GM12874 (cell line): ENCODE results near the gene AVPR2.
A peak's percentile ranks its signal among the peaks of the same experiment; 100 is the strongest.

Experiments used
- TF ChIP-seq, protein P1 (sequence below): IDR thresholded peaks from 2 replicates; pipeline ENCODE4 v1.5.1; 2011; ENCODE audit warnings: low read depth, mild to moderate bottlenecking, control low read depth, low read length, moderate library complexity; ENCODE audit not compliant: insufficient read depth

AVPR2 gene

DNA sequence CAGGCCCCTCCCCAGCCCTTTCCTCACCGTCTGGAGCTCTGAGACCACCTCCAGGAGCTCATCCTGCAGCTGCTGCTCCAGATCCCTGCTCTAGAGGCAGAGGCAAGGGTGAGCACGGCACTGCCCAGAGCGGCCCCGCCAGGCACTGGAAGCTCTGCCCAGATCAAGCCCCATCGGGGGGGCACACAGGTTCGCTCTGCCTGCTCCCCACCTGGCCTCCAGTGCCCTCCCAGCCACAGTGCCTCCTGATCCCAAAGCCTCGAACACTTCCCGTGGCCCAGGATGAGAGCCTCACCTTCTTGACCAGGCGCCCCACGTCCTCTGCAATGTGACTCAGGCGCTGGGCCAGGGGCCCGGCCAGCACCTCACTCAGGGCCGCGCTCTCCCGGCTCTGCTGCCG is 16.6 kb downstream of the AVPR2 start:
- TF ChIP-seq, protein P1, sequence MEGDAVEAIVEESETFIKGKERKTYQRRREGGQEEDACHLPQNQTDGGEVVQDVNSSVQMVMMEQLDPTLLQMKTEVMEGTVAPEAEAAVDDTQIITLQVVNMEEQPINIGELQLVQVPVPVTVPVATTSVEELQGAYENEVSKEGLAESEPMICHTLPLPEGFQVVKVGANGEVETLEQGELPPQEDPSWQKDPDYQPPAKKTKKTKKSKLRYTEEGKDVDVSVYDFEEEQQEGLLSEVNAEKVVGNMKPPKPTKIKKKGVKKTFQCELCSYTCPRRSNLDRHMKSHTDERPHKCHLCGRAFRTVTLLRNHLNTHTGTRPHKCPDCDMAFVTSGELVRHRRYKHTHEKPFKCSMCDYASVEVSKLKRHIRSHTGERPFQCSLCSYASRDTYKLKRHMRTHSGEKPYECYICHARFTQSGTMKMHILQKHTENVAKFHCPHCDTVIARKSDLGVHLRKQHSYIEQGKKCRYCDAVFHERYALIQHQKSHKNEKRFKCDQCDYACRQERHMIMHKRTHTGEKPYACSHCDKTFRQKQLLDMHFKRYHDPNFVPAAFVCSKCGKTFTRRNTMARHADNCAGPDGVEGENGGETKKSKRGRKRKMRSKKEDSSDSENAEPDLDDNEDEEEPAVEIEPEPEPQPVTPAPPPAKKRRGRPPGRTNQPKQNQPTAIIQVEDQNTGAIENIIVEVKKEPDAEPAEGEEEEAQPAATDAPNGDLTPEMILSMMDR = no peak

DNA sequence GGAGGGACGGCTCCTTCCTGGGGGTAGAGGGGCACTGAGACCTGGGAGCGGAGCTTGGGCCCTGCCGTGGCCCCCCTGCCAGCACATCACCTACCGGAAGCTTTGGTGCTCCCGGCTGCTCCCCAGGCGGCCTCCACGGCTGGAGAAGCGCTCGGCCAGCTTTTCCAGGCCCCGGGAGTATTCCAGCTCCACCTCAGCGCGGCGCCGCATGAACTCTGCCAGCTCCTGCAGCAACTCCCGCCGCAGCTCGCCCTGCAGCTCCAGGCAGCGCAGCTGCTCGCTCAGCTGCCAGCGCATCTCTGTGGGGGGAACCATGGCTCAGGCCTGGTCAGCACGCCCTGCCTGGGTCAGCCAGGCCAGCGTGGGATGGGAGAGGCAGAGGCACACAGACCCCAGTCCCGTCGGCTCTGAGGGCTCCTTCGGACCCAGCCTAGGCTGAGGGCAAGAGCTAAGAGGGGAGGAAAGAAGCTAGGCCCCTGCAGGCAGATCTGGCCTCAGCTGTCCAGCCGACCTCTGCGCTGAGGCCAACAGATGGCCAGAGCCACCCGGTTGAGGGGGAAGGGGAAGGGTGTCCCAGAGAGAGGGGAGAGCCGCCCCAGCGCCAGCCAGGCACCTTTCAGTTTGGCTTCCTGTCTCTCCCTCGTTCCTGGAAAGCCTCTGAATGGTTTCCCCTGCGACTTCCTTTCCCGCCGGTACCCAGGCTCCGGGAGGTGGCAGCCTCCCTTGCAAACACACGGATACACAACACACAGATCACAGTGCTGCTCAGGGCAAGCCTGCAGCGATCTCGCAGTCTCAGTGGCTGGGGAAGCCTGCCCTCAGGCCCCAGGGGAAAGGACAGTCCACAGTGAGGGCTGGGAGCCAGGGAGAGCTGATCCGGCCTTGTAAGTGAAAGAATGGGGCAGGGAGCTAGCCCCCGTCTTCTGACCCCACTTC is 17.3 kb downstream of the AVPR2 start:
- TF ChIP-seq, protein P1 = no peak

DNA sequence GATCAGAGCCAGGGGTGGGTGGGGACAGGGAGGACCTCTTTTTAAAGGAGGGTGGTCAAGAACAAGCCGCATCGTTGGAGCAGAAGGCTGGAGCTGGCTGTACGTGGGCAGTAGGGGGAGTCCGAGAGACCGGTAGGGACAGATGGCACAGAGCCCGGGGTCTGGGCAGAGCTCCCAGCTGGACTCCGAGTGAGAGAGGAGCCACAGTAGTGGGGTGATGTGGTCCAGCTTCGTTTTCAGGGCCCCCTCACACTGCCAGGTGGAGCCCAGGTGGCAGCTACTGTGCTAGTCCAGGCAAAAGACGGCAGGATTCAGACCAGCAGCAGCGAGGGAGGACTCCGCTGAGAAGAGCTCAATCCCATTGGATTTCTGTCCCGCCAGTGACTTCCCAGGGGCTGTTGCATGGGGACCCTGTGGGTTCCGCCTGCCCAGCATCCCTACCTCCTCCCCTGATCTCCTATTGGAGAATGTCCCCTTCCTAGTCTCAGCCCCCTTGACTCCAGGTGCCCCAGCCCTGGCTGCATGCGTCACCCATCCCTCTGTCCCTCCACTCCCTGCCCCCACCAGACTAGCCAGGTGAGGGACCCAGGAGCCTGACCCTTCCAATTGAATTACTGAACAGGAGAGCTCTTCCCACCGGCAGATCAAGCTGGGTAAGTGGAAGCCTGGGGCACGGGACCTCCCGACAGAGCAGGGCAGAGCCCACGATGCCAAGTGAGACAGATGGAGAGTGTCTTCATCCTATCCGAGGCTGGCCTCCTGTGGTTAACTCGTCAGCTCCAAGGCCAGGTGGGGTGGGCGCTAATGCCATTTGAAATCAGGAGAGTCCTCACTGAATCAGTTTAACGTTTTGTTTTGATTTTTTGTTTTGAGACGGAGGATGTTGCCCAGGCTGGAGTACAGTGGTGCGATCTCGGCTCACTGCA is 18.7 kb downstream of the AVPR2 start:
- TF ChIP-seq, protein P1 = peak; percentile 60

DNA sequence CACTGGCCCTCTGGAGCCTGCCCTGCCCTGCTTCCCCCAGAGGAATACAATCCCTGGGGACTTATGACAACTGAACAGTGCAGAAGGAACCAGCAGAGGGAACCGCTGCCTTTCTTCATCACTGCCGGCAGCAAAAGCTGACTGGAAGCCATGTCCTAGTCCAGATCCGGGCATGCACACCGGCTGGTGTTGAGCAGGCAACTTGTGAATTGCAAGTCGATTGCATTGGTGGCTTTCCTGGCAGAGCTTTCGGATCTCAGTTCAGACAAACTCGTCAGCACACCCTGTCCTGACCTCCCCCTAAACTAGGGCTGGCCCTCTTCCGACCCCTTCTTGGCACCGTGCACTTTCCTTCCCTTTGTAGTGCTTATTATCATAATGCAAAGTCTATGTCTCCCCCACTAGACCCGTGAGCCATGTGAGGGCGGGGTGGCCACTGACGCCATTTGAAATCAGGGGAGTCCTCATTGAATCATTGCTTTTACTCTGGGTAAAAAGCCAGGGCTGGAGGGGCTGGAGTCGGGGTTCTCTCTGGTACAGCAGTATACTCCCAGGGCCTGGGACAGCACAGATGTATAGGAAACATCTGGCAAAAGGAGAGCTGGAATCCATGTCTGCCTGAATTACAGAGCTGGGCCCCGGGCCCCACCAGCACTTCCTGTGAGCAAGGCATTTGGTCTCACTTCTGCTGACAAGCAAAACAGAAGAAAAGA is 19.8 kb downstream of the AVPR2 start:
- TF ChIP-seq, protein P1 = peak; percentile 9; the same call in 1 of the 2 replicates

DNA sequence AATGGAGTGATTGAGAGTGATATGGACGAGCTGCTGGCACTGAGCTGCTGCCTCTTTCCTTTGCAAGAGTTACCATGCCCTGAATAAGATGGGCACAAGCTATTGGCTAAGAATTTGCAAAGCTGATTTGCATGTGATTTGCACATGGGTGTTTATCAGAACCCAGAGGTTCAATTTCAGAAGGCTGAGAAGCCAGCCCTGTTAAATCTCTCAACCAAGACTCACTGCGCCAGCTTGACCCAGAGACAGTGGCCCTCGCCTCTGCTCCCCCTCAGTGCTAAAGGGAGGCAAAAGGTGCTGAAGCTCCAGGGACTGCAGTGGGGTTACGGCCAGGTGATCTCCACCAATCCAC is 20.9 kb downstream of the AVPR2 start:
- TF ChIP-seq, protein P1 = no peak

DNA sequence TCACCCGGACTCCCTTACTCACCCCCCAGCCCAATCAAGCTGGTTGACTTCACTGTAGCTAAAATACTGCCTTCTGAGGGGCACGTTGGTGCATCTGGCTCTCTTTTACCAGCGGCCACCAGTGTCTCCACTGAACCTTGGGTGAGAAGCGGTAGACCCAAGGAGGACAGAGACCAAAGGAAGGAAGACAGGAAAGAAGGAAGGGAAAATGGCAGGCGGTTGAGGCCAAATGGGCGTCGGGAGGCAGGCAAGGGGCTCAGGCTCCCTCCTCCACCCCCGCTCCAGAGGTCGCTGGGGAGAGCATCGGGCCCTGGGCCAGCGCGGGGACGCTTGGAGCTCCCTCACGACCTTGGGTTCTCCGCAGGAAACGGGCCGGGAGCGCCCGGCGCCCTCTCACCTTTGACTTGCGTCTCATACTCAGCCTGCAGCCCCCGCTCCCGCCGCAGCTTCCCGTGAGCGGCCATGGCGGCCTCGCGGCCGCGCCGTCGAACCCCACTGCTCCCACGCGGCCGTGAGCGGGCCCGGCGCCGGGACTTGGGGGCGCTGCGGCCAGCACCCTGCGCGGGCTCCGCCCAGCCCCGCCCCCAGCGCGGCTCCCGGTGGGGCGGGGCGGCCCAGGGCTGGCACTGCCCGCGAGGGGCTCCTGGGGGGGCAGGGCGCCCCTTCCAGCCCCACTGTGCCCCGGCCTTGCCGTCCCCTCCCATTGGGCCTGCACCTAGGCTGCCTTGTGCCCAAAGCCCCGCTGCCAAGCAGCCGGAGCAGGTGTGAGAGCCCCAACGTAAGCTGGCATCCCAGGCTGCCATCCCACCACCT is 21.5 kb downstream of the AVPR2 start, which contains the start of gene ARHGAP4:
Gene ARHGAP4, minus strand, starts transcription at position 526 of the 813 bp plus-strand sequence. Its CDS starts 62 bp downstream, at position 464.
- TF ChIP-seq, protein P1 = no peak
